ENCODE results near the gene NRXN2. TPM values are rescaled to one million over a fixed set of nuclear protein-coding genes. Genes with fewer than 3 reads are reported as not detected.

NRXN2 gene
- total and polyA plus RNA-seq, 2 donors (not counting 3 experiments of a cell fraction or from before 2014, with no cell fraction given) = not detected

DNA sequence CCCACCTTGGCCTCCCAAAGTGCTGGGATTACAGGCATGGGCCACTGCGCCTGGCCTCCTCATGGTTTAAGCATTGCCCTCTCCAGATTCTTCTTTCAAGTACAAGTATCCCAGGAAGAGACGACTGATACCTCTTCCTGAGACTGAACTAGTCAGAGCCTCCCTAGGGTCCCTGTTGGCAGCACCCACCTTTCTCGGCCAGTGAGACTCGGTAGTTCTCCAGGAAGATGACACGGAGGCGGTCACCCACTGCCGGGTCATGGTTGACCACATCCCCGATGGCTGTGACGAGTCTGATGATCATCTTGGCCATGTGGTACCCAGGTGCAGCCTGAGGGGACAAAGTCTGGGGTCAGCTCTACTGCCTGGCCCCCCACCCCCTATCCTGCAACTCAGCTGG, 28.1 kb upstream of the NRXN2 start:
- no peaks in the 10 kb centered on the region for H3K9me1 ChIP-seq (replicated peaks; ENCODE audit: control insufficient read depth, extremely low read depth, insufficient read depth, low read length)
- H3K4me1 ChIP-seq (ENCODE audit: control insufficient read depth, extremely low read depth, insufficient read depth, low read length) = no peaks in the 10 kb centered on the region
- TF ChIP-seq POLR2AphosphoS5 (IDR thresholded peaks at IDR 0.05; ENCODE audit: insufficient read depth, low read depth, low read length) (no peak), JUN (IDR thresholded peaks at IDR 0.05; ENCODE audit: borderline replicate concordance, insufficient read depth, insufficient read length, low read depth) (no peak), EZH2 (IDR thresholded peaks at IDR 0.05; ENCODE audit: borderline replicate concordance, low read depth, low read length, severe bottlenecking) (no peak), CTCF (IDR thresholded peaks at IDR 0.05; ENCODE audit: extremely low read depth in 1 of 2, insufficient read depth in 1 of 2, low read depth in 1 of 2, low read length in 2 of 2) (no peak), MYC (IDR thresholded peaks at IDR 0.05; ENCODE audit: low read depth, low read length) (no peak), POLR2A (IDR thresholded peaks at IDR 0.05; ENCODE audit: low read depth, low read length) (no peak), FOS (IDR thresholded peaks at IDR 0.05; ENCODE audit: borderline replicate concordance, insufficient read depth, low read length) (no peak)
- TF ChIP-seq, protein P1, sequence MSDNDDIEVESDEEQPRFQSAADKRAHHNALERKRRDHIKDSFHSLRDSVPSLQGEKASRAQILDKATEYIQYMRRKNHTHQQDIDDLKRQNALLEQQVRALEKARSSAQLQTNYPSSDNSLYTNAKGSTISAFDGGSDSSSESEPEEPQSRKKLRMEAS (IDR thresholded peaks at IDR 0.05; ENCODE audit: insufficient read depth, insufficient read length) = no peak
- FAIRE-seq = no peak
- H2AFZ ChIP-seq (ENCODE audit: low read depth, low read length) = no peak overlapping the region
- dilution Hi-C loops (cut with MboI; ENCODE audit: extremely low pct_ligation_motif_present, low sequenced_read_pairs) = no loop called here
- DNase-seq (ENCODE audit: low read depth, low spot score) = no peak
- no peak overlapping the region for H3K27ac ChIP-seq (ENCODE audit: insufficient read depth, low read depth, low read length)
- CTCF ChIA-PET = interaction anchor here (1.4 to 1.6 kb wide), 2 partner anchors 11 to 12 kb away, joined by 4 to 5 read pairs; no protein-coding TSS in a partner anchor
- H3K9ac ChIP-seq (replicated peaks; ENCODE audit: extremely low read depth, insufficient read depth, low read length) = no peak overlapping the region
- no peaks in the 10 kb centered on the region for H3K79me2 ChIP-seq (ENCODE audit: control insufficient read depth, insufficient read depth, low read length)
- no peaks in the 10 kb centered on the region for H3K9me3 ChIP-seq (replicated peaks; ENCODE audit: control insufficient read depth, insufficient read depth, low read length)
- POLR2A ChIA-PET = no interaction called here
- BruUV-seq (replicated peaks) = no TSS peak
- no peaks in the 10 kb centered on the region for H4K20me1 ChIP-seq (replicated peaks; ENCODE audit: control insufficient read depth, extremely low read depth, insufficient read depth, low read length)
- no peak overlapping the region for H3K4me2 ChIP-seq (ENCODE audit: insufficient read depth, low read length)
- intact Hi-C loops (cut with micrococcal nuclease) = no loop called here
- no peak overlapping the region for H3K4me3 ChIP-seq (replicated peaks in 1 of 3; ENCODE audit: insufficient read depth in 1 of 3, low read depth in 1 of 3, low read length in 3 of 3)
- H3K36me3 ChIP-seq (ENCODE audit: control insufficient read depth in 2 of 2, extremely low read depth in 1 of 2, insufficient read depth in 2 of 2, low read length in 2 of 2) = no peaks in the 10 kb centered on the region
- H3K27me3 ChIP-seq (ENCODE audit: control insufficient read depth in 2 of 2, insufficient read depth in 2 of 2, low read length in 2 of 2) = no peaks in the 10 kb centered on the region

All from endothelial cell of umbilical vein (primary cell).